Limb (tissue), 2 donors: ENCODE measurements around the gene FOXK1.
"Not testable (repeated sequence)": the region's sequence is repeated elsewhere in the genome, so short reads cannot be mapped to it uniquely, and the experiment has no call there.

Source experiments
- DNase-seq, 2 donors: peaks; one replicate each; pipeline ENCODE4 v3.0.0-alpha.2; 2016; ENCODE audit errors: extremely low spot score in 2 of 2

FOXK1 gene

DNA sequence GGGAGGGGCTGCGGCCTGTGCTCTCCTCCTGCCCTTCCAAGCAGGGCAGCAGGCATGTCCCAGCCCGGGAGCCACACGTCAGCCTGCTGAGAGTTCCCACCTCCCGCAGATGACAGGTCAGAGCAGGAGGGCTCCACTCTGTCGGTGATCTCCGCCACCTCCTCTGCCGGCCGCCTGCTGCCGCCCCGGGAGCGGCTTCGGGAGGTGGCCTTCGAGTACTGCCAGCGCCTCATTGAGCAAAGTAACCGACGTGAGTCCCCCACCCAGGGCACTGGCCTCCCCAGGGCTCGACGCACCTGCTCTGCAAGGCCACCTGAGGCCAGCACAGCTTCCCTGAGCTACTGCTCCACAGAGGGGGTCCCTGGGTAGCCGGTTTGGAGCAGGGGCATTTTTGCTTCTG is 102.7 kb downstream of the FOXK1 start:
- DNase-seq = no peak

DNA sequence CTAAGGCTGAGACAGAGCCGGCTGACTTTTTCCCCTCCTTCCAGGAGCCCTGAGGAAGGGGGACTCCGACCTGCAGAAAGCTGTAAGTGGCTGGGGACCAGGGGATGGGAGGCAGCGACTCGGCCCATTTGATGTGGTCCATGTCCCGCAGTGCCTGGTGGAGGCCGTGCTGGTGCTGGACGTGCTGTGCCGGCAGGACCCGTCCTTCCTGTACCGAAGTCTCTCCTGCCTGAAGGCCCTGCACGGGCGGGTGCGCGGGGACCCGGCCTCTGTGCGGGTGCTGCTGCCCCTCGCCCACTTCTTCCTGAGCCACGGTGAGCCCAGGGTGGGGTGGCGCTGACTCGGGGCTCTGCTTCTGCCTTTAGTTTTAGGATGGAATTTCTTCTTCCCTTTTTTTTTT is 103.3 kb downstream of the FOXK1 start:
- no peak for DNase-seq

DNA sequence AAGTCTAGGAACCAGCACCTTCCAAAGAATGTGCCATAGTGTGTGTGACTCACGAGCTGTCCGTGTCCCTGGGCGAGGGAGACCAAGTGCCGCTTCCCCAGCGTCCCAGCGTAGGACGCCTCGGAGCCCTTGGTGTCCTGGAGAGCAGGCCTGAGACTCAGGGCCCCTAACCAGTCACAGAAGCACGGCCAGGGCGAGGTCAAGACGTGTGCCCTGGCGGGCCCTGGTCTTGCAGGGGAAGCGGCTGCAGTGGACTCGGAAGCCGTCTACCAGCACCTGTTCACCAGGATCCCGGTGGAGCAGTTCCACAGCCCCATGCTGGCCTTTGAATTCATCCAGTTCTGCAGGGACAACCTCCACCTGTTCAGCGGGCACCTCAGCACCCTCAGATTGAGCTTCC is 103.9 kb downstream of the FOXK1 start:
- DNase-seq = no peak

DNA sequence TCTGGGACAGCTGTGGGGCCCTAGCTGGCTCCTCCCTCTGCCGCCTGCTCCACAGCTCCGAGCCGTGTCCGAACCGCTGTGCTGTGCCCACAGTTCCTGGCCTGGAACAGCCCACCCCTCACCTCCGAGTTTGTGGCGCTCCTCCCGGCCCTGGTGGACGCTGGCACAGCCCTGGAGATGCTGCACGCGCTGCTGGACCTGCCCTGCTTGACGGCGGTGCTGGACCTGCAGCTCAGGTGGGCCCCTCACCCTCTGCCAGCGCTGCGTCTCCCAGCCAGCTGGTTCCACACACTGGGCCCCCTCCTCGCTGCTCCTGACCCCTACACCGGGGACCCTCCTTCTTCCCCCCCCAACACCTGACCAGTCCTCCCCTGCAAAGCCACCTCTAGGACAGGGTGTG is 105.4 kb downstream of the FOXK1 start:
- DNase-seq = no peak

DNA sequence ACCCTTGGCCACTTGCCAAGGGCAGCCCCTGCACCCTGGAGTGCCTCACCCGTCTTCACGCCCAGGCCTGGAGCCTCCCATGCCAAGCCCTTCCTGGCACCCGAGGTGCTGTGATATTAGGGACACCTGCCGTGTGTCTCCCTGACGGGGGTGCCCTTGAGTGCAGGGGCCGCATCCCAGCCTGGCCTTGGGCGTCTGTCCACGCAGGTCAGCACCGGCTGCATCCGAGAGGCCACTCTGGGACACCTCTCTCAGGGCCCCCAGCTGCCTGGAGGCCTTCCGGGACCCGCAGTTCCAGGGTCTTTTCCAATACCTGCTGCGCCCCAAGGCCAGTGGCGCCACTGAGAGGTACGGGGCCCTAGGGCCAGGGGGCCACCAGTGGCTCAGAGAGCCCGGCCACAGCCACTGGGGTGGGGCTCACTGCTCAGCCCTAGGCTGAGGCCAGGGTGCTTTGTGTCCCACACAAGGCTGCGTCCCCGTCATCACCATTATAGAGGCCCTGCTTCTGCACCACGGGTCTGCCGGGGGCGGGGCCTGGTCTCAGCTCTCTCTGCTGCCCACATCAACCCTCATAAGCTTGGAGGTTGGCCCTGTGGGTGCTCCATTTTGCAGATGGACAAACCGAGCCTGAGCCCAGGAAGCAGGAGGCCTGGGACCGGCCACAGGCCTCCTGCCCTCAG is 106.0 kb downstream of the FOXK1 start:
- no peak for DNase-seq

DNA sequence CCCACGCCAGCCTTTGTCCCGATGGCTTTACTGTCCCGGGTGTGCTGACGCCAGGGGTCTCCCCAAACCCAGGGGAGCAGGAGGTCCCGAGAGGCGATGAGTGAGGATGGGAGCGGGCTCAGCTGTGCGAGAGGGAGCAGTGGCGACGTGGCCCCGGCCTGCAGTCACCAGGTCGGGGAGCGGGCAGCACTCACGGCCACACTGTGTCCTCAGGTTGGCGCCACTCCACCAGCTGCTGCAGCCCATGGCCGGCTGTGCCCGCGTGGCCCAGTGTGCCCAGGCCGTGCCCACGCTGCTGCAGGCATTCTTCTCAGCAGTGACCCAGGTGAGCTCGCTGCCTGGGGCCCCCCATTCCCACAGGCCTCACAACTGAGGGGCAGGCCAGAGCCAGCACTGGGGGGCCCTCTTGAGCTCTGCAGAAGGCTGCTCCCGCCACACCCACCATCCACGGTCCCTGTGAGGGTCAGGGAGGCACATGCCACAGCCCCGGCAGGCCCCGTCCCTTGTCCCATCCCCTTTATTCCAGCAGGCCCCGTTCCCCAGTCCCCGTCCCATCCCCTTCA is 106.6 kb downstream of the FOXK1 start:
- DNase-seq = no peak

DNA sequence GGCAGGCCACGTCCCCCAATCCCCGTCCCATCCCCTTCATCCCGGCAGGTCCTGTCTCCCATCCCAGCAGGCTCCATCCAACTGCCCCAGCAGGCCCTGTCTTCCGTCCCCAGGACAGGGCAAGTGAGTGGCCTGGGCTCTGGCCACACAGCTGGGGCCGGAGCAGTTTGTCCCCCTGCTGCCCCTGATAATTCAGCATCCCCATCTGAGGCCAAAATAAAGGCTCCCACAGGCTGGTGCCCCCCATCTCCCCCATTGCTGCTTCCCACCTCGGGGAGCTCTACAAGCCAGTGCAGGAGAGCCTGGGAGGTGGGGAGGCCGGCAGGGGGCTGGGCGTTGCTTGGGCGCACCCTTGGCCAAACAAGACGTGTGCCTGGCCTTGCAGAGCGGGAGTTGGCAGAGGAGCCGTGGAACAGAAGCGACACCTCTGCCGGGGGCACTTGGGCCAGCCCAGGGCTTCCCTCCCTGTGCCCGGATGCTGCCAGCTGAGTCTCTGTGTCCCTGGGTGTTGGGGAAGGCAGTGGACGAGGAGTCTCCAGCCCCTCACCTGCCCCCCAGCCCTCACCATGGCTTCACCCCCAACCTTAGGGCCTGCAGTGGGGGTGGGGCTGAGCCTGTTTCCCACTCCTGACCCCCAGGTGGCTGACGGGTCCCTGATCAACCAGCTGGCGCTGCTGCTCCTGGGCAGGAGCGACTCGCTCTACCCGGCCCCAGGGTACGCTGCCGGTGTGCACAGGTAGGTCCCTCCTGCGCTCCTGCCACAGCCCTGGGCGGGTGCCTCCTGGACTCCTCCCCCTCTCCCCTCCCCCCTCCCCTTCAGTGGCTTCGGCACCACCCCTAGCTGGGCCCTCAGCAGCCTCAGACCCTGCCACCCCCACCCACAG is 107.3 kb downstream of the FOXK1 start:
- DNase-seq = peak in 1 of 2 donors; percentile 29

DNA sequence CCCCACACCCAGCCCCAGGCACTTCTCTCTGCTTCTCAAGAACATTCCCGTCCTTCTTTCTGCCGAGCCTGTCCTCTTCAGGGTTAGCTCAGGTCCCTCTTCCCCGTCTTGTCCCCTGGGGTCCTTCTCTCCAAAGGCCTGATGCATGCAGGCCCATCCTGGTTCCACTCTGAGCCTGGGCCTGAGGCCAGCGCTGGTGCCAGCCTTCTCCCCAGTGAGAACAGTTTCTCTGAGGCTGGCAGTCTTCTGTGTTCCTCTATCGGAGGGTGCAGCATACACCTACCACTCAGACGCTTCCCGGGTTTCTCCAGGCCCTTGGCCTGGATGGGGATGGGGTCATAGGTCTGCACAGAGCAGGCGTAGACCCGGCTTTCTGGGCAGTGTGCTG is 108.0 kb downstream of the FOXK1 start:
- DNase-seq = no peak

DNA sequence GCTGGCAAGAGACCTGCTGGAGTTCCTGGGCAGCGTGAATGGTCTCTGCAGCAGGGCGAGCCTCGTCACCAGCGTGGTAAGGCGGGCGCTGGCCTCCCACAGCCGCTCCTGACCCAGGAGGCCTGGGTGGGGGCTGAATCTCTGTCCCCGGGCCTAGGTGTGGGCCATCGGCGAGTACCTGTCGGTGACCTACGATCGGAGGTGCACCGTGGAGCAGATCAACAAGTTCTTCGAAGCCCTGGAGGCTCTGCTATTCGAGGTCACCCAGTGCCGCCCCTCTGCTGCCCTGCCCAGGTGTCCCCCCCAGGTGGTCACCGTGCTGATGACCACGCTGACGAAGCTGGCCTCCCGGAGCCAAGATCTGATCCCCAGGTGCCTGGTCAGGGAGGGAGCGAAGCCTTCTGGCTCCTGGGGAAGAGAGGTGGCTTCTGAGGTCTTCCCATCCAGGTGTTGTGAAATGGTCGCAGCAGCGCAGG is 108.5 kb downstream of the FOXK1 start:
- DNase-seq = peak in 1 of 2 donors; percentile 30

DNA sequence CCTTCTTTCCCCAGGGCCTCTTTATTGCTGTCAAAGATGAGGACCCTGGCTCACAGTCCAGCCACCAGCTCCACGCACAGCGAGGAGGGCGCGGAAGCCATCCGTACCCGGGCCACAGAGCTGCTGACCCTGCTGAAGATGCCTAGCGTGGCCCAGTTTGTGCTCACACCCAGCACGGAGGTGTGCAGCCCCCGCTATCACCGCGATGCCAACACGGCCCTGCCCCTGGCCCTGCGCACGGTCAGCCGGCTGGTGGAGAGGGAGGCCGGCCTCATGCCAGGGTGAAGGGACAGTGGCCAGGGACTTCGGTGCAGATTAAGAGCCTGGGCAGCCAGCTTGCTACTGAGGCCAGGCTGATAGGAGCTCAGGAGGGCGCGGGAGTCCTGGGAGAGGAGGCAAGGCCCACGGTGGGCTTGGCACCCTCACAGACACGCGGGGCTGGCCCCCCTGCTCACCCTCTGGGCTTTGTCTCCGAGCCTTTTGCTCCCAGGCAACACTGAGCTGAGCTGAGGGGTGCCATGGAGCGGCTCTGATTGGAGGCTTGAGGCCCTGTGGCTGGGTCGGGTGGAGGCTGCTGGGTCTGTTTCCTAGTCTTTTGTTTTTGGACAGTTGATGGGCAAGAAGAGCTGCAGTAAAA is 109.1 kb downstream of the FOXK1 start:
- no peak for DNase-seq

DNA sequence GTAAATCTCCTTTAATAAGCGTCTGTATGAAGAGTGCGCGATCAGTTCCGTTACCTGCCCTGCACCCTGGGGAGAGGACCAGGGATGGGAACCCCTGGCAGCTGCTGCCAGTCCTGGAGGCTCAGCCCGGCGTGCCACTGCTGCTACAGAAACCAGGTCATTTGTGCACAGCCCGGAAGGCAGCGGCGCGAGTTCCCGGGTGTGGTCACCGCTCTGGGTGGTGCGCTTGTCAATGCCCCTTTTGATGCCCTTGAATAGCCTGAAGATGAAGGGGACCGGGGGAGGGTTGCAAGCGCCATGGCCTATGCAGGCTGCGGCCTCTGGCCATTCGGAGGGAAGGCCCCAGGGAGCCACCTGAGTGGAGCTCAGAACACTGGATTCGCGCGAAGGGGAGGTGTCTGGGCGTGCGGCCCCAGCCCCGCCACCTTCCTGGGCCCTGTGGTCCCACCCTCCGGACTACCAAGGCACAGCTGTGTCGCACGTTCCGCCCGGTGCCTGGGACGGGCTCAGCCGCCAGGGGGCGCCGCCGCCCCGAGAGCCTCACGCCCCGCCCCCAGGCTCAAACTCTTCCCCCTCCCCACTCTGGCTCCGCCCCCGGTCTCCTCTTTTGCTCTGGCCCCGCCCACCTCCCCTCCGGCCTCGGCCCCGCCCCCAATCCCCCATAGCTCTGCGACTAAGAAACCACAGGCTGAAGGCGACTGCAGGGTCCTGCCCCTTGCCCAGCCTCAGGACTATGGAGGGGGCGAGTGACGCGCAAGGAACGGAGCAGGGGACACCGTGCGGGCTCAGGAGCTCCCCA is 109.8 kb downstream of the FOXK1 start:
- DNase-seq = peak; percentile 84 to 91

DNA sequence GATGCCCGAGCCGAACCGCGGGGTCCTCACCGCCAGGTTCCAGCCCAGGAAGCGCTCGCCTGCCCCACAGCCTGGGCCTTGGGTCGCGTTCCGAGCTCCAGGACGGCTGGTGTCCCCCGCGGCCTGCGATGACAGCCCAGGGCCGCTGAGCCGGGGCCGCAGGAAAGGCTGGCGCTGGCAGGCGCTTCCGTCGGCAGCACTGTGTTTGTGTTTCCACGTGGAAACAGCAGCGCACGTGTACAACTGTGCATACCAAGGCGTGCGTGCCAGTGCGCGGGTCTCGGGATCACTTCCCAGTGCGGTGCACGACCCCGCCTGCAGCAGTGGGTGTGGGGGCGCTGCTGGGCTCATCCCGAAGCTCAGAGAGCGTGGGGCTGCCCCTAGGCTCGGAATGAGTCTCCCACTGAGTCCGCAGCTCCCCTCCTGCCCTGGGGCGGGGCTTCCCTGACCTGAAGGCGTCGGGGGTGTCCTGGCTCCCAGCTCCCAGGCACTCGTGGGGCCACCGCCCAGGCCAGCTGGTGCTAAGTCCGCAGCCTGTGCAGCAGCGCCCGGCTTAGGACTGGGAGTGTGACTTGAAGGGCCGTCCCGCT is 110.5 kb downstream of the FOXK1 start:
- DNase-seq = peak in 1 of 2 donors; percentile 65

DNA sequence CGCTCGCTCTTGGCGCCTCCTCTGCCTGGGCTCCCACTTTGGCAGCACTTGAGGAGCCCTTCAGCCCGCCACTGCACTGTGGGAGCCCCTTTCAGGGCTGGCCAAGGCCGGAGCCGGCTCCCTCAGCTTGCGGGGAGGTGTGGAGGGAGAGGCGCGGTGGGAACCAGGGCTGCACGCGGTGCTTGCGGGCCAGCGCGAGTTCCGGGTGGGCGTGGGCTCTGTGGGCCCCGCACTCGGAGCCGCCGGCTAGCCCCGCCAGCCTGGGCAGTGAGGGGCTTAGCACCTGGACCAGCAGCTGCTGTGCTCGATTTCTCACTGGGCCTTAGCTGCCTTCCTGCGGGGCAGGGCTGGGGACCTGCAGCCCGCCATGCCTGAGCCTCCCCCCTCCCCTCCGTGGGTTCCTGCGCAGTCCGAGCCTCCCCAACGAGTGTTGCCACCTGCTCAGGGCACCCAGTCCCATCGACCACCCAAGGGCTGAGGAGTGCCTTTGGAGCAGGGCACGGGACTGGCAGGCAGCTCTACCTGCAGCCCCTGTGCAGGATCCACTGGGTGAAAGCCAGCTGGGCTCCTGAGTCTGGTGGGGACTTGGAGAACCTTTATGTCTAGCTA is 111.4 kb downstream of the FOXK1 start:
- DNase-seq = not testable (repeated sequence)

DNA sequence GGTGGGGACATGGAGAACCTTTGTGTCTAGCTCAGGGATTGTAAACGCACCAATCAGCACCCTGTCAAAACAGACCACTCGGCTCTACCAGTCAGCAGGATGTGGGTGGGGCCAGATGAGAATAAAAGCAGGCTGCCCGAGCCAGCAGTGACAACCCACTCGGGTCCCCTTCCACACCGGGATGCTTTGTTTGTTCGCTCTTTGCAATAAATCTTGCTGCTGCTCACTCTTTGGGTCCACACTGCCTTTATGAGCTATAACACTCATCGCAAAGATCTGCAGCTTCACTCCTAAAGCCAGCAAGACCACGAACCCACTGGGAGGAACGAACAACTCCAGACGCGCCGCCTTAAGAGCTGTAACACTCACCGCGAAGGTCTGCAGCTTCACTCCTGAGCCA is 112.1 kb downstream of the FOXK1 start:
- DNase-seq = not testable (repeated sequence)

DNA sequence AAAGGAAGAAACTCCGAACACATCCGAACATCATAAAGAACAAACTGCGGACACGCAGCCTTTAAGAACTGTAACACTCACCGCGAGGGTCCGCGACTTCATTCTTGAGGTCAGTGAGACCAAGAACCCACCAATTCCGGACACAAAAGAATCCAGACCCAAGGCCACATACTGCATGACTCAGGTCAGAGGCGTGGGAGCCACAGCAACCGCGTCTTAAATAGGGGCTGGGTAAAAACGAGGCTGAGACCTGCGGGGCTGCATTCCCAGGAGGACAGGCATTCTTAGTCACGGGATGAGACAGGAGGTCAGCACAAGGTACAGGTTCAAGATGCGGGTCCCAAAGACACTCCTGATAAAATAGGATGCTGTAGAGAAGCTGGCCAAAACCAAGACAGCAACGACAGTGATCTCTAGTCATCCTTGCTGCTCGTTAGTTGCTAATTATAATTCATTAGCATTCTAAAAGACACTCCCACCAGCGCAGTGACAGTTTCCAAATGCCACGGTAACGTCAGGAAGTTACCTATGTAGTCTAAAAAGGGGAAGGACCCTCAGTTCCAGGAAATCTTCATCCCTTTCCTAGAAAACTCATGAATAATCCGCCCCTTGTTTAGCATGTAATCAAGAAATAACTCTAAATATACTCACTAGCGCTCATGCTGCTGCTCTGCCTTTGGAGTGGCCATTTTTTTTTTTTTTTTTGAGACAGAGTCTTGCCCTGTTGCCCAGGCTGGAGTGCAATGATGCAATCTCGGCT is 112.7 kb downstream of the FOXK1 start:
- no peak for DNase-seq

DNA sequence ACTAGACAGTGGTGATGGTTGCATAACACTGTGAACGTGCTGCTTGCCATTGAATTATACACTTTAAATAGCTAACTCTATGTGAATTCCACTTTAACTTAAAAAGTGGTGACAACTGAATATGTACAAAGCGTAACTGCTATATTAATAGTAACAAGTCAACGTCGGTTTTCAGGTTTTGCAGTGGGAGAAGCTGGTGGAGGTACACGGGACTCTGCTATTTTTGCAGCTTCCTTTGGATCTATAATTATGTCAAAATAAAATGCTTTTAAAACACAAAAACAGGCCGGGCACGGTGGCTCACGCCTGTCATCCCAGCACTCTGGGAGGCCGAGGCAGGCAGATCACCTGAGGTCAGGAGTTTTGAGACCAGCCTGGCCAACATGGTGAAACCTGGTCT is 114.4 kb downstream of the FOXK1 start:
- DNase-seq = no peak

DNA sequence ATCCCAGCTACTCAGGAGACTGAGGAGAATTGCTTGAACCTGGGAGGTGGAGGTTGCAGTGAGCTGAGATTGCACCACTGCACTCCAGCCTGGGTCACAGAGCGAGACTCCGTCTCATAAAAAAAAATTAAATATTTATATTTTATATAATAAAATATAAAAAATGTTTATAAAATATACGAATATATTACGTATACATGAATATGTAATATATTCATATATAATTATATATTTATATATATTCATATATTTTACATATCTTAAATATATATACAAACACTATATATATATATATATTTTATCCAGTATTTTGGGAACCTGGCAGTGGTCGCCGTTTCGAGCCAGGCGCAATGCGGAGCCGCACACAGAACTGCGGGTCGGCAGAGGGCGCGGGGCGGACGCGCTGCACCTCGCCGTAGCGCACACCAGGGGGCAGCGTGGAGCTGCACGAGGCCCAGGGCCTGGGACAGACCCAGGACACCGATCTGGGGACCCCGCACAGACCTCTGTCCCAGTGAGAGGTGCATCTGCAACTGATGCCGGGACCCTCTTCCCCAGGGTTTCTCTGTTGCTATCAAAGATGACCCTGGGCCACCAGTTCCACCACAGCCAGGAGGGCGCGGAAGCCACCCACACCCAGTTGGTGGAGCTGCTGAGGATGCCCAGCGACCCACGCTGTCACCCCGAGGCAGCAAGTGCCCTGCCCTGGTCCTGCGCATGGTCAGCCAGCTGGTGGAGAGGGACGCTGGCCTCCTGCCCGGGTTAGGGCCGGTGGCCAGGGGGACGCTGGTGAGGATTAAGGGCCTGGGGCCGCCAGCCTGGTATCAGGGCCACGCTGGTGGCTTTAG is 116.0 kb downstream of the FOXK1 start:
- DNase-seq = peak in 1 of 2 donors; percentile 81

DNA sequence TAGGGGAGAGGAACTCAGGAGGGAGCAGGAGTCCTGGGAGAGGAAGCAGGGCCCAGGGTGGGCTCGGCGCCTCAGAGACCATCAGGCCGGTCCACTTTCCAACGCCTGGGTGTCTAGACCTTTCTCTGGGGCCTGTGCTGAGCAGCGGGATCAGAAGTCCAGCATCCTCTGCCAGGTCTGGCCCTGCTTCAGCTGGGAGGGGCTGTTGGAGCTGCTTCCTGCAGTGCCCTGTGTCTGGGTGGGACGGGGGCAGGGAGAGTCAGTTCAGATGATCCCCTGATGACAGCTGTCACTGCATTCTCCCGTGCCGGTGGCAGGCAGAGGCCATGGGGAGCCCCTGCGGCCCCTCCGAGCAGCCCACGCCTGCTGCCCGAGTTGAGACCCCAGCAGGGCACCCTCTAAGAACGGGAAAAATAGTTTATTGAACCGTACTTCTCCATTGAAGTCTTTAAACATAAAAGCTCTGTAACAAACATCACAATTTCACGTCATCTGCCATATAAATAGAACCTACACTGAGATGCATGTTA is 116.7 kb downstream of the FOXK1 start:
- peak in 1 of 2 donors; percentile 28 for DNase-seq
